Psoas muscle (tissue), 8 donors: ENCODE data around the gene TOR4A. TPM values are rescaled to one million over a fixed set of nuclear protein-coding genes. Genes with fewer than 3 reads are reported as not detected.

Experiments
- ATAC-seq, 4 donors: fragments of 200-7000 bp; cut with Tn5 transposase; one replicate each; pipeline ENCODE4 v1.9.1; 2020; ENCODE audit warnings: moderate library complexity in 3 of 4, mild to moderate bottlenecking in 2 of 4
- DNase-seq, 2 donors: peaks; one replicate each; pipeline ENCODE4 v3.0.0-alpha.2; 2020
- H3K27ac ChIP-seq: fragments of 200-600 bp; one replicate; pipeline ENCODE4 v1.8.0; 2022
- H3K27me3 ChIP-seq, 3 donors: fragments of 200-600 bp in 1 of 3; one replicate each; pipeline versions ENCODE4 v1.6.1 to v1.8.0; 2013 to 2022; ENCODE audit warnings: low read length in 2 of 3, mild to moderate bottlenecking in 2 of 3, moderate library complexity in 1 of 3; ENCODE audit not compliant: insufficient read depth in 3 of 3
- H3K36me3 ChIP-seq, 2 donors: fragments of 200-600 bp in 1 of 2; one replicate each; pipeline versions ENCODE4 v1.6.1 to v1.8.0; 2013 to 2022; ENCODE audit warnings: low read depth in 1 of 2, mild to moderate bottlenecking in 1 of 2, moderate library complexity in 1 of 2; ENCODE audit not compliant: insufficient read depth in 1 of 2
- H3K4me1 ChIP-seq: fragments of 200-600 bp; one replicate; pipeline ENCODE4 v1.8.0; 2022
- H3K4me3 ChIP-seq: fragments of 200-600 bp; one replicate; pipeline ENCODE4 v1.8.0; 2022; ENCODE audit warnings: mild to moderate bottlenecking
- H3K9me3 ChIP-seq: fragments of 200-600 bp; one replicate; pipeline ENCODE4 v1.8.0; 2022
- CTCF ChIP-seq: fragments of 200-600 bp; IDR thresholded peaks from one replicate; pipeline ENCODE4 v1.8.0; 2022; ENCODE audit warnings: antibody characterized with exemption
- WGBS, 3 donors: extraction: QIAGEN DNeasy Blood & Tissue Kit; methylation state at CpG; one replicate each; pipeline versions ENCODE4 v1.1.6 to v1.1.7; 2013; 5-methylcytosine and 5-hydroxymethylcytosine counted together
- intact Hi-C, 2 donors: fragments of 100-400 bp; cut with DNase I; formaldehyde crosslinking; loops; one replicate each; pipeline versions ENCODE4 v1.11.0 to v1.14.2; 2022
- polyA plus RNA-seq, 3 donors: library from polyadenylated mRNA; stranded (reverse); fragments of 200-250 nt; gene quantifications; one replicate each; pipeline ENCODE4 v1.2.3, GENCODE V29; 2013
- total RNA-seq, 4 donors: library from RNA; stranded (reverse); fragmentation: NEBNext Ultra II Directional in 2 of 4; extraction: Animal tissue kit (Norgen Biotek cat#: 25700) in 2 of 4; gene quantifications; one replicate each; pipeline versions ENCODE4 v1.2.1 to v1.2.4, GENCODE V29; 2021 to 2023
- donor health status: healthy with polysubstance abuse.
- donor health status: DM: no; HTN: no; CAD: no; lungs with moderate emphysema.
- donor health status: Bipolar disorder and iron deficiency.
- donor health status: healthy.
- donor health status: DM: yes; HTN: yes; CAD: no.
- donor health status: DM: no; HTN: no; CAD: no.
- donor health status: DM: no; HTN: no; CAD: no.
- donor health status: DM: yes; HTN: yes; CAD: no.

The TOR4A gene
- total and polyA plus RNA-seq, 7 donors, result 0.77 to 2.3 (median 2.1) TPM

- peak overlapping the region; percentile 46 for H3K4me3 ChIP-seq
- H3K27ac ChIP-seq, result peak overlapping the region; percentile 71
- ATAC-seq, result peak; percentile 25 to 59 (median 40)
- H3K27me3 ChIP-seq, result peaks cover 0 to 45% (median 5%) of the 10 kb centered on the region in 3 donors
- no peaks in the 10 kb centered on the region for H3K36me3 ChIP-seq
- no peak for TF ChIP-seq CTCF
- intact Hi-C loops, result no loop called here
- no peaks in the 10 kb centered on the region for H3K9me3 ChIP-seq
- peak; percentile 43 to 74 for DNase-seq
- WGBS, 3 donors, result 1 to 7% (median 3%) methylated on average over 31 to 36 of the region's 36 CpGs
- peaks cover 33% of the 10 kb centered on the region for H3K4me1 ChIP-seq
These were observed 27.7 kb downstream of the TOR4A start for GRCh38 chr9:137305060-137305797.

GRCh38 chr9:137305798-137306065 is 28.2 kb downstream of the TOR4A start:
- Histone ChIP-seq H3K4me3 (peak overlapping the region; percentile 46), H3K4me1 (peaks cover 29% of the 10 kb centered on the region), H3K9me3 (no peaks in the 10 kb centered on the region), H3K36me3 (no peaks in the 10 kb centered on the region), H3K27ac (peak overlapping the region; percentile 71), H3K27me3 (peaks cover 0 to 41% (median 5%) of the 10 kb centered on the region in 3 donors)
- DNase-seq, result no peak
- ATAC-seq, result no peak
- TF ChIP-seq CTCF, result no peak
- 15 to 34% (median 20%) methylated on average over 5 to 8 of the region's 8 CpGs for WGBS, 3 donors
- intact Hi-C loops, result no loop called here

- Histone ChIP-seq H3K4me1 (peaks cover 27% of the 10 kb centered on the region), H3K27ac (peak overlapping the region; percentile 71), H3K27me3 (peaks cover 0 to 36% (median 5%) of the 10 kb centered on the region in 3 donors), H3K4me3 (peak overlapping the region; percentile 46), H3K36me3 (no peaks in the 10 kb centered on the region), H3K9me3 (no peaks in the 10 kb centered on the region)
- intact Hi-C loops, result no loop called here
- 20 to 24% (median 23%) methylated on average over 25 to 30 of the region's 30 CpGs for WGBS, 3 donors
- TF ChIP-seq CTCF, result no peak
- ATAC-seq (peak in 2 of 4 donors; percentile 4 to 10), DNase-seq (peak in 1 of 2 donors; percentile 57)
These were observed 28.7 kb downstream of the TOR4A start for GRCh38 chr9:137306066-137306849.

GRCh38 chr9:137306850-137307254 is 29.3 kb downstream of the TOR4A start:
- peak overlapping the region; percentile 71 for H3K27ac ChIP-seq
- intact Hi-C loops, result no loop called here
- peaks cover 27% of the 10 kb centered on the region for H3K4me1 ChIP-seq
- DNase-seq (peak in 1 of 2 donors; percentile 52), ATAC-seq (no peak)
- no peaks in the 10 kb centered on the region for H3K9me3 ChIP-seq
- WGBS, 3 donors, result 18 to 23% (median 23%) methylated on average over 16 to 23 of the region's 23 CpGs
- peak overlapping the region; percentile 22 for H3K4me3 ChIP-seq
- no peaks in the 10 kb centered on the region for H3K36me3 ChIP-seq
- H3K27me3 ChIP-seq, result peaks cover 0 to 32% (median 5%) of the 10 kb centered on the region in 3 donors
- TF ChIP-seq CTCF, result no peak
